ENCODE results near the gene AK6.

The AK6 gene

DNA sequence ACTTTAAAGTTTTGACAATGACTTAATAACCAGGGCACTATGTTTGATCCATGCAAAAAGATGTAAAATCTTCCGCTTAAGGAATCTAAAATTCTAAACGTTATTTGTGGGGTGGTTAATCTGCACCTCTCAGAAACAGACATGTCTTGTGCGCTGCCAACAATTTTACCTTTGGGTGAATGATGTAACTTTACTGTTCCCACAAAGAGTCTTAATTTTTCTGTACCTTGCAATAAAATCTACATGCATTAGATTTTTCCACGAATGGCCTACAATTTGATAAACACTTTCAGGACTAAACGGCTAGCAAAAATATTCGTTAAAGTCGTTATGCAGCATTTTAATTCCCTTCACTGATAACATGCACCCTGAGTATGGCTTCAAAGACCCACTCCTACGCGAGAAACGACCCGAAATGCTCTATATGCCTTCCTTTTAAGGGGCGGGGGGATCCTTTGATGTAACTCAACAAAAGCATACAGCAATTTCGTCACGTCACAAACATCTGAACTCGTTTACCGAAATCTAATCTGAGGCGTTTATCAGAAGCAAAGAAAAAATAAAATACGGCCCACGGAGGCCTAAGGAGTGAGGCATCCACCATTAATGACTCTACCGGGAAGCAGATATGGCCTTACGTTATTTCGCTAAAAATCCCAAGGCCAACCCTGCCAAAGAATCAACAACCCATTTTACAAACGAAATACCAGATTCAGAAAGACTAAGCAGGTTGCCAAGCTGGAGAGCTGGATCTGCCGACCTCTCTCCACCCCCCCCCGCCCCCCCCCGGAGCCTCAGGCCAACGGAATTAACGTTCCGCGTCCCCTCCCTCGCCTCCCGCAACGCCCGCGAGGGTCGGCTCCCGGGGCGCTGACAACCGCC lies 621 bp downstream of the AK6 start:
- TF ChIP-seq CTCF (IDR thresholded peaks at IDR 0.05) = no peak
- peak overlapping the region; percentile 99 for H3K27ac ChIP-seq
- peak overlapping the region; percentile 86 to 98 for H3K4me3 ChIP-seq (ENCODE audit: low read depth in 1 of 2, low read length in 1 of 2)
- H3K9me3 ChIP-seq = no peaks in the 10 kb centered on the region
- H3K27me3 ChIP-seq = no peaks in the 10 kb centered on the region
- H3K4me1 ChIP-seq (ENCODE audit: control insufficient read depth in 1 of 2, insufficient read depth in 1 of 2, low read depth in 1 of 2, low read length in 1 of 2) = peaks cover 23 to 24% of the 10 kb centered on the region in 2 experiments
- peaks cover 19% of the 10 kb centered on the region for H3K36me3 ChIP-seq

DNA sequence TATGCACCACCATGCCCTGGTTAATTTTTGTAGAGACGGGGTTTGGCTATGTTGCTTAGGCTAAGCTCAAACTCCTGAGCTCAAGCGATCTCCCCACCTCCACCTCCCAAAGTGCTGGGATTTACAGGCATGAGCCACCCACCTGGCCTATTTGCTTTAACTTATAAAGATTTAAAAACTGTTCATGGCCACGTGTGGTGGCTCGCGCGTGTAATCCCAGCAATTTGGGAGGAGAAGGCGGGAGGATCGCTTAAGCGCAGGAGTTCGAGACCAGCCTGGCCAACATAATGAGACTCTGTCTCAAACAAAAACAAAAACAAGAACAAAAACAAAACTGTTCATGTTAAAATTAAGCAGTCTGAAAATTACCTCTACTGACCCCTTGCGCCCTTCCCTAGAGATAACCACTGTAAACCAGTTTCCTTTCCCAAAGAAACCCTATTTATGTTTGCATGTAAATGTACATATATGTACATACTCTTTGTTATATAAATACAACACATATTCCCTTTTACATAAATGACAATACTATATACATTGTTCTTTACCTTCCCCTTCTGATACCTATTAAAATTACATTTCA lies 1.5 kb downstream of the AK6 start:
- peak overlapping the region; percentile 99 for H3K27ac ChIP-seq
- peaks cover 23 to 24% of the 10 kb centered on the region in 2 experiments for H3K4me1 ChIP-seq (ENCODE audit: control insufficient read depth in 1 of 2, insufficient read depth in 1 of 2, low read depth in 1 of 2, low read length in 1 of 2)
- no peaks in the 10 kb centered on the region for H3K9me3 ChIP-seq
- no peaks in the 10 kb centered on the region for H3K27me3 ChIP-seq
- H3K4me3 ChIP-seq (ENCODE audit: low read depth in 1 of 2, low read length in 1 of 2) = no peak overlapping the region
- H3K36me3 ChIP-seq = peaks cover 24% of the 10 kb centered on the region
- TF ChIP-seq CTCF (IDR thresholded peaks at IDR 0.05) = no peak

DNA sequence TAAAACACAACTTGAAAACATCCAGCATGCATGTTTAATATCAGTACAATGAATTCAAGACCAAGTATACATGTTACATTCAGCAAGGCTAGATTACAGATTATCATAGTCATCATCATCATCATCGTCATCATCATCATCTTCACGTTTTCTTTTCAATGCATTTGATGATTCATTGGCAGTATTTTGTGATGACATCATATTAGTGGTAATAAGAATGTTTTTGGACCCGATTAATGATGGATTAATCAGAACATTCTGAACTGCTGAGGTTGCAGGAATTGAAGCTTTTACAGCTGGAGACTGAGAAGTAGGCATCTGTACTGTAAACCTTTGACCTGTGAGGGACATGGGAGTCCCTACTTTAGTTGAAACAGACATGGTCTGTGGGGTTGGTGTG lies 4.5 kb downstream of the AK6 start:
- Histone ChIP-seq H3K4me3 (ENCODE audit: low read depth in 1 of 2, low read length in 1 of 2) (no peak overlapping the region), H3K27ac (no peak overlapping the region), H3K27me3 (no peaks in the 10 kb centered on the region), H3K4me1 (ENCODE audit: control insufficient read depth in 1 of 2, insufficient read depth in 1 of 2, low read depth in 1 of 2, low read length in 1 of 2) (peaks cover 11 to 13% of the 10 kb centered on the region in 2 experiments), H3K9me3 (no peaks in the 10 kb centered on the region), H3K36me3 (peaks cover 24% of the 10 kb centered on the region)
- no peak for TF ChIP-seq CTCF (IDR thresholded peaks at IDR 0.05)

DNA sequence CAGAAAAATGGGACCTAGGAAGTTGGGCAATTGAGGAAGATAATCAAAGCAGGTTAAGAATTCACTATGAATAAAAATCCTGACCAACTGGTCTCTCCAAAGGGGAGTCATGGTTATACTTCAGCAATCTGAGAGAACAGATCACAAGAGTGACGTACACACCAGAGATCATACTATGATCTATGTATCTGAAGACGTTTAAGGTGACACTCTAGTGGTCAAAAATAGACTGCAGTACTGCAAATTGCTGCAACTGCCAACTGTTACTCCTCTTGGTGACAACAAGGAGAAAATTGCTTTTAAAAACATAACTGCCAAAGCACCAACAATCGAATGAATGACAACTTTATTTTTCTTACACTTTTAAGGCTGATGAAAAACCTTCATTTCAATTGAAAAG lies 4.9 kb downstream of the AK6 start:
- peaks cover 24% of the 10 kb centered on the region for H3K36me3 ChIP-seq
- no peak overlapping the region for H3K27ac ChIP-seq
- no peak for TF ChIP-seq CTCF (IDR thresholded peaks at IDR 0.05)
- H3K27me3 ChIP-seq = no peaks in the 10 kb centered on the region
- H3K9me3 ChIP-seq = no peaks in the 10 kb centered on the region
- H3K4me3 ChIP-seq (ENCODE audit: low read depth in 1 of 2, low read length in 1 of 2) = no peak overlapping the region
- H3K4me1 ChIP-seq (ENCODE audit: control insufficient read depth in 1 of 2, insufficient read depth in 1 of 2, low read depth in 1 of 2, low read length in 1 of 2) = peaks cover 9 to 13% of the 10 kb centered on the region in 2 experiments

DNA sequence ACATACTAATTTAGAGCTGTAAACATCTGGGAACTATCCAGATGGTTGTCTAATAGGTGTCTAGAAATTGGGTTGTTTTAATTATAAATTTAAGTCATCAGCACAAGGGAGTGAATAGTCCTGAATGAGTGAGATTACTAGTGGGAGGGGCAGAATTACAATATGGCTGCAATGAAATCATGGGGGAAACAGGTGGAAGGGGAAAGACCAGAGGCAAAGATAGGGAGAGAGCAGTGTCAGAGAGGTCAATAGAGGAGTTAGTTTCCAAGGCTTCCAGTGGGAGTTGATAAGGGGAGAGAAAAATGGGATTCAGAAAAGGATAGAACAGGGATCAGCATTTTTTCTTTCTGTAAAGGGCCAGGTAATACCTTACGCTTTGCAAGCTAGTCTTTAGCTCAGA lies 8.9 kb downstream of the AK6 start:
- Histone ChIP-seq H3K9me3 (no peaks in the 10 kb centered on the region), H3K27me3 (no peaks in the 10 kb centered on the region)
- TF ChIP-seq CTCF (IDR thresholded peaks at IDR 0.05) = no peak

More for the DNA sequence above, 8.9 kb downstream of the AK6 start:
- H3K36me3 ChIP-seq = peaks cover 16% of the 10 kb centered on the region
- no peak overlapping the region for H3K27ac ChIP-seq
- H3K4me3 ChIP-seq (ENCODE audit: low read depth in 1 of 2, low read length in 1 of 2) = no peak overlapping the region
- H3K4me1 ChIP-seq (ENCODE audit: control insufficient read depth in 1 of 2, insufficient read depth in 1 of 2, low read depth in 1 of 2, low read length in 1 of 2) = no peaks in the 10 kb centered on the region

Data from neutrophil (primary cell).